ENCODE measurements around the gene GOT1.

The GOT1 gene

GRCh38 chr10:99389729-99390480, 40.5 kb downstream of the GOT1 start:
- no peak overlapping the region for H2BK5ac ChIP-seq (ENCODE audit: low read depth, low read length, poor library complexity)
- H3K18ac ChIP-seq (ENCODE audit: low read length): no peak overlapping the region
- H3K36me3 ChIP-seq (ENCODE audit: control insufficient read depth in 1 of 2, insufficient read depth in 2 of 2, low read length in 2 of 2): no peaks in the 10 kb centered on the region
- WGBS (ENCODE audit: extremely low coverage, insufficient coverage, insufficient read length): no CpG with 5 or more reads among the region's 9 CpGs
- H3K79me1 ChIP-seq (ENCODE audit: low read length): peaks cover 10% of the 10 kb centered on the region
- no peaks in the 10 kb centered on the region for H3K27me3 ChIP-seq (ENCODE audit: insufficient read depth, low read length)
- no peak overlapping the region for H3K27ac ChIP-seq (ENCODE audit: low read depth, low read length)
- no peak overlapping the region for H3K4ac ChIP-seq (ENCODE audit: low read depth, low read length)
- peaks cover 10 to 16% of the 10 kb centered on the region in 2 experiments for H3K4me1 ChIP-seq (ENCODE audit: control insufficient read depth in 1 of 2, insufficient read depth in 2 of 2, low read length in 2 of 2)
- H3K4me3 ChIP-seq (ENCODE audit: low read depth, low read length): no peak overlapping the region
- H4K91ac ChIP-seq (ENCODE audit: low read depth, low read length): no peak overlapping the region
- H3K9me3 ChIP-seq (ENCODE audit: insufficient read depth, low read depth, low read length): peaks cover 3% of the 10 kb centered on the region
- no peak overlapping the region for H4K8ac ChIP-seq (ENCODE audit: low read depth, low read length)
- H3K23ac ChIP-seq (ENCODE audit: low read length): no peak overlapping the region
- H2BK12ac ChIP-seq (ENCODE audit: low read length): peak overlapping the region; percentile 20
- H2BK120ac ChIP-seq (ENCODE audit: insufficient read depth, low read length, poor library complexity): no peak overlapping the region
- H3K4me2 ChIP-seq (ENCODE audit: low read length): no peak overlapping the region
- no peaks in the 10 kb centered on the region for H3K79me2 ChIP-seq (ENCODE audit: control insufficient read depth, insufficient read depth, low read length, poor library complexity)
- H4K12ac ChIP-seq (ENCODE audit: low read depth, low read length): no peak overlapping the region
- no peak overlapping the region for H2AK5ac ChIP-seq (ENCODE audit: low read length)
- H2AFZ ChIP-seq (ENCODE audit: insufficient read depth, low read length, poor library complexity): no peak overlapping the region
- H3K9ac ChIP-seq (ENCODE audit: low read length): no peak overlapping the region
- no peak overlapping the region for H3K14ac ChIP-seq (ENCODE audit: low read length)
- no peak for DNase-seq

- no peak overlapping the region for H4K8ac ChIP-seq (ENCODE audit: low read depth, low read length)
- H4K91ac ChIP-seq (ENCODE audit: low read depth, low read length): no peak overlapping the region
- H2AFZ ChIP-seq (ENCODE audit: insufficient read depth, low read length, poor library complexity): no peak overlapping the region
- H2AK5ac ChIP-seq (ENCODE audit: low read length): no peak overlapping the region
- no peaks in the 10 kb centered on the region for H3K36me3 ChIP-seq (ENCODE audit: control insufficient read depth in 1 of 2, insufficient read depth in 2 of 2, low read length in 2 of 2)
- H3K4me3 ChIP-seq (ENCODE audit: low read depth, low read length): no peak overlapping the region
- H4K12ac ChIP-seq (ENCODE audit: low read depth, low read length): no peak overlapping the region
- H3K79me2 ChIP-seq (ENCODE audit: control insufficient read depth, insufficient read depth, low read length, poor library complexity): no peaks in the 10 kb centered on the region
- no peak overlapping the region for H3K9ac ChIP-seq (ENCODE audit: low read length)
- H3K9me3 ChIP-seq (ENCODE audit: insufficient read depth, low read depth, low read length): peaks cover 3% of the 10 kb centered on the region
- no peak overlapping the region for H3K18ac ChIP-seq (ENCODE audit: low read length)
- no CpG with 5 or more reads among the region's 11 CpGs for WGBS (ENCODE audit: extremely low coverage, insufficient coverage, insufficient read length)
- no peak overlapping the region for H3K4me2 ChIP-seq (ENCODE audit: low read length)
- DNase-seq: no peak
- no peak overlapping the region for H2BK12ac ChIP-seq (ENCODE audit: low read length)
- no peak overlapping the region for H3K23ac ChIP-seq (ENCODE audit: low read length)
- no peak overlapping the region for H3K27ac ChIP-seq (ENCODE audit: low read depth, low read length)
- H2BK5ac ChIP-seq (ENCODE audit: low read depth, low read length, poor library complexity): no peak overlapping the region
- H3K79me1 ChIP-seq (ENCODE audit: low read length): peaks cover 8% of the 10 kb centered on the region
- H3K4me1 ChIP-seq (ENCODE audit: control insufficient read depth in 1 of 2, insufficient read depth in 2 of 2, low read length in 2 of 2): peaks cover 10 to 11% of the 10 kb centered on the region in 2 experiments
- H3K14ac ChIP-seq (ENCODE audit: low read length): no peak overlapping the region
- H2BK120ac ChIP-seq (ENCODE audit: insufficient read depth, low read length, poor library complexity): no peak overlapping the region
- no peaks in the 10 kb centered on the region for H3K27me3 ChIP-seq (ENCODE audit: insufficient read depth, low read length)
- H3K4ac ChIP-seq (ENCODE audit: low read depth, low read length): no peak overlapping the region
These were observed 42.9 kb downstream of the GOT1 start for GRCh38 chr10:99387541-99387940.

- Histone ChIP-seq H3K23ac (ENCODE audit: low read length) (no peak overlapping the region), H3K14ac (ENCODE audit: low read length) (no peak overlapping the region), H2AFZ (ENCODE audit: insufficient read depth, low read length, poor library complexity) (no peak overlapping the region), H2AK5ac (ENCODE audit: low read length) (no peak overlapping the region), H3K27ac (ENCODE audit: low read depth, low read length) (no peak overlapping the region), H2BK5ac (ENCODE audit: low read depth, low read length, poor library complexity) (no peak overlapping the region), H3K4me2 (ENCODE audit: low read length) (no peak overlapping the region), H4K12ac (ENCODE audit: low read depth, low read length) (no peak overlapping the region), H3K79me2 (ENCODE audit: control insufficient read depth, insufficient read depth, low read length, poor library complexity) (no peaks in the 10 kb centered on the region), H3K4me3 (ENCODE audit: low read depth, low read length) (no peak overlapping the region), H3K4ac (ENCODE audit: low read depth, low read length) (no peak overlapping the region), H3K9ac (ENCODE audit: low read length) (no peak overlapping the region), H3K9me3 (ENCODE audit: insufficient read depth, low read depth, low read length) (peaks cover 3% of the 10 kb centered on the region), H3K36me3 (ENCODE audit: control insufficient read depth in 1 of 2, insufficient read depth in 2 of 2, low read length in 2 of 2) (no peaks in the 10 kb centered on the region), H2BK120ac (ENCODE audit: insufficient read depth, low read length, poor library complexity) (no peak overlapping the region), H3K79me1 (ENCODE audit: low read length) (peaks cover 5% of the 10 kb centered on the region), H4K8ac (ENCODE audit: low read depth, low read length) (no peak overlapping the region), H4K91ac (ENCODE audit: low read depth, low read length) (no peak overlapping the region), H3K18ac (ENCODE audit: low read length) (no peak overlapping the region), H3K4me1 (ENCODE audit: control insufficient read depth in 1 of 2, insufficient read depth in 2 of 2, low read length in 2 of 2) (peaks cover 8% of the 10 kb centered on the region in 2 experiments), H2BK12ac (ENCODE audit: low read length) (no peak overlapping the region), H3K27me3 (ENCODE audit: insufficient read depth, low read length) (no peaks in the 10 kb centered on the region)
- no CpG with 5 or more reads among the region's 4 CpGs for WGBS (ENCODE audit: extremely low coverage, insufficient coverage, insufficient read length)
- no peak for DNase-seq
These were observed 43.4 kb downstream of the GOT1 start for GRCh38 chr10:99387071-99387470.

- no peak overlapping the region for H4K12ac ChIP-seq (ENCODE audit: low read depth, low read length)
- no peak overlapping the region for H3K4me2 ChIP-seq (ENCODE audit: low read length)
- H3K4me3 ChIP-seq (ENCODE audit: low read depth, low read length): no peak overlapping the region
- no peak overlapping the region for H2BK12ac ChIP-seq (ENCODE audit: low read length)
- H4K8ac ChIP-seq (ENCODE audit: low read depth, low read length): no peak overlapping the region
- H2AK5ac ChIP-seq (ENCODE audit: low read length): no peak overlapping the region
- no peaks in the 10 kb centered on the region for H3K4me1 ChIP-seq (ENCODE audit: control insufficient read depth in 1 of 2, insufficient read depth in 2 of 2, low read length in 2 of 2)
- no CpG with 5 or more reads among the region's 1 CpG for WGBS (ENCODE audit: extremely low coverage, insufficient coverage, insufficient read length)
- H3K27me3 ChIP-seq (ENCODE audit: insufficient read depth, low read length): no peaks in the 10 kb centered on the region
- H3K9ac ChIP-seq (ENCODE audit: low read length): no peak overlapping the region
- no peak overlapping the region for H3K14ac ChIP-seq (ENCODE audit: low read length)
- no peaks in the 10 kb centered on the region for H3K9me3 ChIP-seq (ENCODE audit: insufficient read depth, low read depth, low read length)
- no peaks in the 10 kb centered on the region for H3K79me2 ChIP-seq (ENCODE audit: control insufficient read depth, insufficient read depth, low read length, poor library complexity)
- H3K18ac ChIP-seq (ENCODE audit: low read length): no peak overlapping the region
- no peak overlapping the region for H2AFZ ChIP-seq (ENCODE audit: insufficient read depth, low read length, poor library complexity)
- no peak overlapping the region for H3K27ac ChIP-seq (ENCODE audit: low read depth, low read length)
- H3K79me1 ChIP-seq (ENCODE audit: low read length): no peaks in the 10 kb centered on the region
- no peak overlapping the region for H2BK120ac ChIP-seq (ENCODE audit: insufficient read depth, low read length, poor library complexity)
- H4K91ac ChIP-seq (ENCODE audit: low read depth, low read length): no peak overlapping the region
- no peak overlapping the region for H2BK5ac ChIP-seq (ENCODE audit: low read depth, low read length, poor library complexity)
- no peak for DNase-seq
- no peak overlapping the region for H3K23ac ChIP-seq (ENCODE audit: low read length)
- H3K36me3 ChIP-seq (ENCODE audit: control insufficient read depth in 1 of 2, insufficient read depth in 2 of 2, low read length in 2 of 2): no peaks in the 10 kb centered on the region
- H3K4ac ChIP-seq (ENCODE audit: low read depth, low read length): no peak overlapping the region
These were observed 48.2 kb downstream of the GOT1 start for GRCh38 chr10:99382176-99382575.

Data from trophoblast cell (in vitro differentiated cells and primary cell).